HG03280 (cell line): Measurements from ENCODE around the gene SLFN13.
"Not testable (repeated sequence)": the region's sequence is repeated elsewhere in the genome, so short reads cannot be mapped to it uniquely, and the experiment has no call there.

ENCODE experiments used
- ATAC-seq: cut with Tn5 transposase; IDR thresholded peaks from one replicate; pipeline ENCODE4 v1.9.1; 2021; ENCODE audit warnings: mild to moderate bottlenecking, moderate library complexity; ENCODE audit not compliant: unreplicated experiment

SLFN13 gene

DNA sequence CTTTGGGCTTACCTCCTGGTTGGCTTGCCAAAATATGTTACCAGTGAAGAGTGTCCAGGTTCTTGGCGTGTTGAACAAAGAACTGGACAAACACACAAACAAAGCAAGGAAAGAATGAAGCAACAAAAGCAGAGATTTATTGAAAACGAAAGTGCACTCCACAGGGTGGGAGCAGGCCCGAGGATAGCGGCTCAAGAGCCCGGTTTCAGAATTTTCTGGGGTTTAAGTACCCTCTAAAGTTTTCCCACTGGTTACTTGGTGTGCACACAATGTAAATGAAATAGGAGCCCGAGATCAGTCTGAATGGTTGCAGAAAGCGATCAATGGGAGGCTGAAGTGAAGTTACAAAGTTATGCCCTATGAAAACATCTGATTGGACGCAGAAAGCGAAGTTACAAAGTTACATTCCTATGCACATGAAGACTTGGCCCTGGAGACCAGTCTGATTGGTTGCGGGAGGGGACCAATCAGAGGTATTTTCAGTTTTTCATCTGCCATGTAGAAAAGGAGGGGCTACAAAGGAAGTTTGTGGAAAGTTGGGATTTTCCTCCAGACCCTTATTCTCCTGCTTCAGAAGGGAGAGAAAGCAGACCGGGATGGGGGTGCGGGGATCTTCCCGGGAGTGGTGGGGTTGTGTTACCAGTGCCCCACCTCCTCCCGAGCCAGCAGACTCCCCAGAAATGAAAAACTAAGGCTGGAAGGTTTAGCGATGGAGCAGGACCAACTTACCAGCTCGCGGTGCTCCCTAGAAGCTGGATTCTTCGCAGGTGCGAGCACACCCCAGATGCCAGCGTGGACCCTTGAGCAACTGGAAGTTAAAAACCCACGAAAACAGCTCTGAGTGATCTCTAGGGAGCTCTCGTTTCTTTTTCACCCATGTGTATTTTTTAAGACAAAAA is 16.1 kb downstream of the SLFN13 start, which contains the start of gene SLFN12:
SLFN12 (minus strand) TSS at position 325 of the 899 bp plus-strand sequence. CDS start 9,472 bp downstream, outside the sequence.
- ATAC-seq = peak; percentile 79

DNA sequence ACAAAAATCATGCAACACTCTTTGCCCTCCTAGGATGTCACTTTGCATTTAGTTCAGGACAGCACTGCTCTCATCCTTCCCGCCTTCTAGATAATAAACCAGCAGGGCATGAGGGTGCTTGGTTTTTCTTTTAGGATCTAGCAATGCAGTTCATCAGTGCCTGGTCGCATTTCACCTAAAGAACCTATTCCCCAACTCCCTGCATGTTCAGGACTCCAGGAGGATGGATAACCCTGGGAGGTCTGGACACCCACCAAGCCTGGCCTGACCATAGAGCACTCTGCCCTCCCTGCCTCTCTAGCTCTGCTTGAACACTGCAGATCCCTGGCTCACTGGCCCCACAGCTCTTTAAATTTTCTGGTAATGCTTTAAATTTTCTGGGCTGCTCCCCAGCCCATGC is 18.9 kb downstream of the SLFN13 start:
- ATAC-seq = no peak

DNA sequence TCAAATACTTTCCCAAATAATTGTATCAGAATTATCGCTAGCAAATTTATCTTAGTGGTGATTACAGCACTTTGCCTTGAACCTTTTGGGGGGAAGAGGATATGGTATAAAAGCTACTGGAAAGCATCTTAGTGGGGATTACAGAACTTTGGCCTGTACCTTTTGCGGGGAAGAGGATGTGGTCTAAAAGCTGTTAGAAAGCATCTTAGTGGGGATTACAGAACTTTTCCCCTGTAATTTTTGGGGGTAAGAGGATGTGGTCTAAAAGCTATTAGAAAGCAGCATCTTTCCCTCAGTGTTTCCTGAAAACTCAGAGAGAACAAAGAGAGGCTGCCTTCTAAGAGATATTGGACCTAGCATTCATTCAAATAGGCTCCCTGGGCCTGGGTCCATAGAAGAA is 20.3 kb downstream of the SLFN13 start:
- ATAC-seq = no peak

DNA sequence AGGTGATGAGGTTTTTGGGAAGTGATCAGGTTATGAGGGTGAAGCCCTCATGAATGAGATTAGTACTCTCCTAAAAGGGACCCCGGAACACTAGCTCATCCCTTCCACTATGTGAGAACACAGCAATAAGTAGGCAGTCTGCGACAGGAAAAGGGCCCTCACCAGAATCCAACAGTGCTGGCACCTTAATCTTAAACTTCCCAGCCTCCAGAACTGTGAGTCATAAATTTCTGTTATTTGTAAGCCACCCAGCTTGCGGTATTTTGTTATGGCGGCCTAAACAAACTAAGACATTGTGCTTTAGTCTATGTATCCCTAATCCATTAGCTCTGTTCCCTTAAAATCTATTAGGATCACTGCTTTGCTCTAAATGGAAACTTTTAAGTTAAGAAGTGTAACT is 24.8 kb downstream of the SLFN13 start:
- no peak for ATAC-seq

DNA sequence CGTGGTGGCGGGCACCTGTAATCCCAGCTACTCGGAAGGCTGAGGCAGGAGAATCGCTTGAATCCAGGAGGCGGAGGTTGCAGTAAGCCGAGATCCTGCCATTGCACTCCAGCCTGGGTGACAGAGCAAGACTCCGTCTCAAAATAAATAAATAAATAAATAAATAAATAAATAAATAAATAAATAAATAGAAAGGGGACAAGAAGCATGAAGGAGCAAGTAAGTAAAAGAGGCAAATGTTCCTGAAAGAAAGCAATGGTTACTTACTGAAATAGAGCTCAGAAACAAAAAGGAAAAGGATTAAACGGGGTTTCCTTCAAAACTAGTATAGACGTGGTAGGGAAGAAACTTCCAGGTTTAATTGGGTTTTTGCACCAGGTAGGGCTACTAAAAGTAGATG is 27.5 kb downstream of the SLFN13 start:
- ATAC-seq = not testable (repeated sequence)

DNA sequence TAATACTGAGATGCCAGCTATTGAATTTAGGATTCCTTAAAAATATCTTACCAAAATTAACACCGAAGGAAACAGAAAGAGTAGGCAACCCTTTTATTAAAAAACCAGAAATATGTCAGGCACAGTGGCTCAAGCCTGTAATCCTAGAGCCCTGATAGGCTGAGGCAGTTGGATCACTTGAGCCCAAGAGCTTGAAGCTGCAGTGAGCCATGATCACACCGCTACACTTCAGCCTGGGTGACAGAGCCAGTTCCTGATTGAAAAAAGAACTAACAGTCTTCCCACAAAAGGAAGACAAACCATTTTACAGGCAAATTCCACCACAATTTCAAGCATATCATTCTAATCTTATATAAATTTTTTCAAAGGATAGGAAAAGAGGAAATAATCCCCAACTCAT is 31.9 kb downstream of the SLFN13 start:
- no peak for ATAC-seq

DNA sequence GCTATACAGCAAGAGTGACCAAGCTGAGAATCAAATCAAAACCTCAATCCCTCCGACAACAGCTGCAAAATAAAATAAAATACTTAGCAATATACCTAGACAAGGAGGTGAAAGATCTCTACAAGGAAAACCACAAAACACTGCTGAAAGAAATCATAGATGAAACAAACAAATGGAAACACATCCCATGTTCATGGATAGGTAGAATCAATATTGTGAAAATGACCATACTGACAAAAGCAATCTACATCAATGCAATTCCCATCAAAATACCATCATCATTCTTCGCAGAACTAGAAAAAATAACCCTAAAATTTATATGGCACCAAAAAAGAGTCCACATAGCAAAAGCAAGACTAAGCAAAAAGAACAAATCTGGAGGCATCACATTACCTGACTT is 33.9 kb downstream of the SLFN13 start:
- not testable (repeated sequence) for ATAC-seq

DNA sequence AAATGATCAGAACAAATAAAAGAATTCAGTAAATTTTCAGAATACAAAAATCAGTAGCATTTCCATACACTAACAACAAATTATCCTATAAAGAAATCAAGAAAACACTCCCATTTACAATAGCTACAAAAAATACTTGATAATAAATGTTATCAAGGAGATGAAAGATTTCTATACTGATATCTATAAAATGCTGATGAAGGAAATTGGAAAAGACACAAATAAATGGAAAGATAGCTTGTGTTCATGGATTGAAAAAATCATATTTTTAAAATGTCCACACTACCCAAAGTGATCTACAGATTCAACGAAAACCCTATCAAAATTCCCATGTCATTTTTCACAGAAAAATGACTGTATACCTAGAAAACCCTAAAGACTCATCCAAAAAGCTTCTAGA is 34.3 kb downstream of the SLFN13 start:
- no peak for ATAC-seq

DNA sequence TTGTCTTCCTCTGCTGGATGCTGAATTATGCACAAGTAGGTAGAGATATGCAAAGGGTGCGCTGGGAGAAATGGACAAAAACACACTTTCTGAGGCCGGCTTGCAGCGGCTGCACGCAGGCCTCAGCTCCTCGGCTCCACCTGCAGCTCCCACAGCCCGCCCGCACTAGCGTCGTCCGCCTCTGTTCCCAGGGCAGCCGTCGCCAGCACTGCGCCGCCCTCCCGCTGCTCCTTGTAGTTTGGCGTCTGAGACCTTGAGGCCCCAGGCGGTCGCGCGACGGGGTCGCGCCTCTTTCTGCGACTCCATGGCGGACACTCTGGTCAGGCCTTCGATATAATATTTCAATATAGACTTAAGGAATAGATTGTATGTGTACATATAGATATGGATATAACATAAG is 41.0 kb downstream of the SLFN13 start:
- ATAC-seq = no peak

DNA sequence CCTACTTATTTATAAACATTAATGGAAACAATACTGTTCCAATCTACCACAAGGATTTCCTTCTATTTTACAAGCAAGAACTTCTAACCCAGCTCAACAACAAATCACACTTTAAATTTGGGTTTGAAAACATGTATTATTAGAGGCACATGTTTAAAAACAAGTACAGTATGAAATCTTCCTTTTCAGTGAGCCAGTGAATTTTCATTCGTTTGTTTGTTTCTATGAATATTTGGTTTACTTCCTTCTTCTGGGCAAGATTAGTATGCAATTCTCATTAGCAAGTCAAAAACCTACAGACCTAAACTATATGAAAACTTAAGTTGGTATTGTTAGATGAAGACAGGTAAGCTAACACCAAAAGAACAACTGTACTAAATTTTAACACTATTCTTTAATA is 42.0 kb downstream of the SLFN13 start:
- no peak for ATAC-seq

DNA sequence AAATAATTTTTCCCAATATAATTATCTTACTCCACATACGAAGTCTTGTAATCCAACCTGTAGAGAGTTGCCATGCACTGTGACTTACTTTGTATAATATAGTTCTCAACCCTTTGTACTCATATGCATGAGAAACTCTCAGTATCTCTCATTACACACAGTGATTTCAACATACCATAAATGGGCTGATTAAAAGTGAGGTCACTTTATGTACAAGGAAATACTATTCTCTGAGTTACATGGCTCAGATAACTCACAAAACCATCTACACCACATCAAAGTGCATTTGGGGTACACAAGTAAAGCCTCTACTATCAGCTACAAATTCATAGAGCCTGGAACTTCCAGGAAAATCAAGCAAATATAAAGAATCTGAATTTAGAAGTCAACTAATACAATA is 44.2 kb downstream of the SLFN13 start:
- no peak for ATAC-seq

DNA sequence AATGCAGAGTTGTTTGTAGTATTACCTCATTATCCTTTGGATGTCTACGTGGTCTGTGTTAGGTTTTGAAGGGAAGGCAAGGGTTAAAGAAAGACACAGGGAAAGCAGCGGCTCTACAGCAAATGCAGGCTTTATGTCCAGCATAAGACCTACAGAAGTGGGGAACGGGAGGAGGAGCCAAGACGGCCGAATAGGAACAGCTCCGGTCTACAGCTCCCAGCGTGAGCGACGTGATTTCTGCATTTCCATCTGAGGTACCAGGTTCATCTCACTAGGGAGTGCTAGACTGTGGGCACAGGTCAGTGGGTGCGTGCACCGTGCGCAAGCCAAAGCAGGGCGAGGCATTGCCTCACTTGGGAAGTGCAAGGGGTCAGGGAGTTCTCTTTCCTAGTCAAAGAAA is 54.8 kb downstream of the SLFN13 start:
- ATAC-seq = not testable (repeated sequence)

DNA sequence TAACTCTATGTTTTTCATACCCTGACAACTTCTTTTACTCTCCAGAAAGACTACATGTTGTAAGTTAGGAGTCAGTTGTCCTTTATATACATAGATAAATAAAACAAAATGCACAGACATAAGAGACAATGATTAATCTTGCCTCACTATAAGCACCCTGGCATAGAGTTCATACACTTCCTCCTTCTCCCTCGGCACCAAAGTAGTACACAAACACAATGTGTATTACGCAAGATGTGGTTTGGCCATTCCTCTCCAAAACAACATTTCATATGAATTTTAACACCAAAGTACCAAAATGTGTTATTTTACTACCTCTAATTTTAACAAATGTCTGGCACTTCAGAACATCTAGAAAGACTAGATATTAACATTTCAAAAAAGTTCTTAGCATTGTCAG is 57.9 kb downstream of the SLFN13 start:
- no peak for ATAC-seq

DNA sequence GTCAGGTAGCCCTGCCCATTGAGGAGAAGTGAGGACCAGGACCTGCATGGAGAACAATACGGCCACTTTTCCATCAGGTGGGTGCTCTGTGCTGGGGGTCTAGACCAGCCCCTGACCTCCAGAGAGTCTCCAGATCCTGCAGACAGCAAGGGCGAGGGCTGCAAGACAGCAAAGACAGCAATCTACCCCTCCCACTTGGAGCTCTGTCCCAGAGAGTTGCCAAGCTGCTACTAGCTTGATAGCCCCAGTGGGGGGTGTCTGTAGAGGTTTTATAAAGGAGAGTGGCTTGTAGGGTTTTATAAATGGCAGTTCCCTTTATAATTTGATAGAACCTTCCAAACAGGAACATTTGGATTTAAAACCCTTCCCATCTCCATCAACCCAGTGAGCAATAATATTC is 58.4 kb downstream of the SLFN13 start:
- ATAC-seq = no peak

DNA sequence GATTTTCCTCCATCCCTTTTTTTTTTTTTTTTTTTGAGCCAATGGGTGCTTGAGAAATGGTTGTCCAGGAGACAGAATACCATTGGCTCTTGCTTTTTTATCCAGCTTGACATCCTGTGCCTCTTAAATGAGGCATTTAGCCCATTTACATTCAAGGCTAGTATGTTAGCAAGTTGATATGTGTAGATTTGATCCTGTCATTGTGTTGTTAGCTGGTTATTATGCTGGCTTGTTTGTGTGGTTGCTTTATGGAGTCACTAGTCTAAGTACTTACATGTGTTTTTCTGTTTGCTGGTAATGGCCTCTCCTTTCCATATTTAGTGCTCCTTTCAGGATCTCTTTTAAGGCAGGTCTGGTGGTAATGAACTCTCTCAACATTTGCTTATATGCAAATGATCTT is 61.1 kb downstream of the SLFN13 start:
- ATAC-seq = no peak
